Stimulated activated CD8-positive, alpha-beta memory T cell treated with anti-CD3 and anti-CD28 coated beads, Interleukin-4, amount 100 ng/mL, for 48 hours (primary cell): ENCODE data around the gene OR5B2.
"Not testable (repeated sequence)": the region's sequence is repeated elsewhere in the genome, so short reads cannot be mapped to it uniquely, and the experiment has no call there.

Experiments
- DNase-seq: peaks from one replicate; pipeline ENCODE4 v3.0.0-alpha.2; 2020

The OR5B2 gene

GRCh38 chr11:58428021-58428420 is at the start of gene OR5B2:
OR5B2 (minus strand) TSS chr11:58428121; CDS start chr11:58423261, 4,860 bp downstream.
- no peak for DNase-seq

- DNase-seq, result no peak
These were observed 44.0 kb upstream of the OR5B2 start for GRCh38 chr11:58471892-58472291.

GRCh38 chr11:58466293-58466692 is 38.4 kb upstream of the OR5B2 start:
- DNase-seq, result no peak

DNA sequence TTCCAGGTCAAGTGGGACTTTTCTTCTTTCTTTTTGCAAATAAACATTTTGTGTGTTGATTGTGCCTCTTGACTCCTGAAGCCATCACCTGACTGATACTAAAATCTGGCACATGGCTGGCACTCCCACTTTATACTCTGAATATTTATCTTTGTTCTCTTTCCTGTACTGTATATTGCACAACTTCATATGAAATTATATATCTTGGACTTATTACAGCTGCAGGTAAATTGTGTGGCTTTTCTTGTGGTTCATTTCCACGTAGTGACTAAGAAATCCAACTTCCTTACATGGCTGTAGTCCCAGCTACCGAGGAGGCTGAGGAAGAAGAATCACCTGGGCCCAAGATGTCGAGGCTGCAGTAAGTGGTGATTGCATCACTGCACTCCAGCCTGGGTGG is 37.8 kb upstream of the OR5B2 start:
- no peak for DNase-seq

- DNase-seq, result no peak
These were observed 23.7 kb upstream of the OR5B2 start for GRCh38 chr11:58451585-58451984.

GRCh38 chr11:58446294-58446693 is 18.4 kb upstream of the OR5B2 start:
- DNase-seq, result no peak

GRCh38 chr11:58444300-58444699 is 16.4 kb upstream of the OR5B2 start:
- no peak for DNase-seq

DNA sequence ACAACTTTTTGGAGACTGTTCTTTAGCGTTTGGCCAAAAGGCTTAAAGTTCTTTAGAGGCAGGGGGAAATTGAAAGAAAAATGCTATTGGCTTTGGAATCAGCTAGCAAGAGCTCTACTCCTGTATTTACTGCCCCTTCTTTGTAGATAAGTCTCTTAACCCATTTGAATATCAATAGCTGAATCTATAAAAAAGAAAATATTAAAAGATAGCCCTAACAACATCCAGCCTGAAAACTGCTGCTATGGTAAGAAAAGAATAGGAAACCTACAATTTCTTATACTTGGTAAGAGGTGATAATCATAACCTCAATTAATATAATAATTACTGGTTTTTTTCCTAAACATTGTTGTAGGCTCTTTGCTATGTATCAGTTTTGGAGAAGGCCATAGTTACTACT is 14.2 kb upstream of the OR5B2 start, which contains the start of gene OR5B12:
TSS of gene OR5B12 (minus strand) at position 101 of the 400 bp plus-strand sequence. CDS start 2,085 bp downstream, outside the sequence.
- DNase-seq, result no peak

DNA sequence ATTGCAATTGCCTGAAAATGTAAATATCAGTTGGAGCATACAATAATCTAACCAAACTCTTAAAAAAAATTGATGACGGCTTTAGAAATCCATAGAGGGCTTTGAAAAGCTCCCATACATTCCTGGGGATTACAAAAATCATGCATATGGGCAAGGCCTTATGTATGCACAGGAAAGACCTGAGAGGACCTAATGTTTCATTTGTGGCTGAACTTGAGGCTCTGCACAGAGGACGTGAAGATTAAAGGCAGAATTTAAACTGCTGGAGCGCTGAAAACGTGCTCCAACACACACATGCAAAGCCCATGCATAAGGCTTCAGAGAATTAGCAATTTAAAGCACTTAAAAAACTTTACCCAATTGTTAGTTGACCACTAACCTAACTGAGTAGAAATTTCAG is 10.6 kb upstream of the OR5B2 start:
- no peak for DNase-seq

DNA sequence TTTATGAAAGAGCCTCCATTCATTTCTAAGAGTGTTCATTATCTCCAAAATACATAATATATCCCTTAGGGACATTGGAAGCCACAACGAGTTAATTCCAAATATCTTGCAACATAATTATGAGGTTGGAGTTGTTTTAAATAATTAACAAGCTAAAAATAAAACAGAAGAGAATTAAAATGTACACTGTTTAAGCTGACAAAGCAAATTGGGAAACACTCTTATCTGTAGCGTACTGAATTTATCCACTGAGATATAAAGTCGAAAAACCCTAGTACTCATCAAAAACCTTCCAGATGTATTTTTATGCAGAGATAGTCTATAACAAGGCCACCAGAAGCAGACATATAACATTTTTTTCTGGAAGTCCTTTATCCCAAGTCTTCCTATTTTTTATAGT is 6.3 kb upstream of the OR5B2 start:
- DNase-seq, result no peak

- no peak for DNase-seq
These were observed 5.8 kb upstream of the OR5B2 start for GRCh38 chr11:58433638-58434203.

DNA sequence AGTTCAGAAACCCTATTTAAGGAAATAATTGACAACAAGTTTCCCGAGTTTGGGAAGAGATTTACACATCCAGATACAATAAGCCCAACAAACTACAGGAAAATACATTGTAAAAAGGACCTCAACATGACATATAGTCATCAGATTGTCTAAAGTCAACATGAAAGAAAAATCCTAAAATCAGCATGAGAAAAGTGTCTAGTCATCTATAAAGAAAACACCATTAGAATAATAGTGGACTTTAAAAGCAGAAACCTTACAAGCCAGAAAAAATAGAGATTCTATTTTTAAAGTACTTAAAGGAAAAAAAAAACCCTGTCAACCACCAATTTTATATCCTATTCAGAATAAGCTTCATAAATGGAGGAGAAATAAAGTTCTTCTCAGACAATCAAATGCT is 1.4 kb upstream of the OR5B2 start:
- no peak for DNase-seq

GRCh38 chr11:58406774-58407173 is 21.1 kb downstream of the OR5B2 start, which contains the start of gene OR5B3:
OR5B3 (minus strand) TSS chr11:58406874; CDS start chr11:58403409, 3,465 bp downstream.
- no peak for DNase-seq

DNA sequence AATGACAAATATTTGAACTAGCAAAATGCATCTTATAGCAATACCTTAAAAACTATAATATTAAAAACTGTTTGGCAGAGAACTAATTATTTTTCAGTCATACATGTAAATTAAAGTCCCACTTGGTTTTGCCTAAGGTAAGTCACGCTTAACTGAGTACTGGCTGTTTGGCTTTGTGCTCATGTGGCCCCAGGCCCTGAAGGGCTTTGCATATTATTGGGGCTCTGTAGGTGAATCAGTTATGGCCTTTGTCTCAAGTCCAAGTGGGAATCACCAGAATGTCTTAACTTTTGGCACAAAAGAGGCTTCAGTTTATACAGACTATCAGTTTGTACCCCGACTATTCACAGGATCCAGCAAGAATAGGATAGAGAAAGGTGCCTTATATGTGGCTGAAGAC is 28.3 kb downstream of the OR5B2 start:
- DNase-seq, result not testable (repeated sequence)

- no peak for DNase-seq
These were observed 32.3 kb downstream of the OR5B2 start for GRCh38 chr11:58395581-58395980.

GRCh38 chr11:58394195-58394594 is 33.7 kb downstream of the OR5B2 start:
- no peak for DNase-seq

DNA sequence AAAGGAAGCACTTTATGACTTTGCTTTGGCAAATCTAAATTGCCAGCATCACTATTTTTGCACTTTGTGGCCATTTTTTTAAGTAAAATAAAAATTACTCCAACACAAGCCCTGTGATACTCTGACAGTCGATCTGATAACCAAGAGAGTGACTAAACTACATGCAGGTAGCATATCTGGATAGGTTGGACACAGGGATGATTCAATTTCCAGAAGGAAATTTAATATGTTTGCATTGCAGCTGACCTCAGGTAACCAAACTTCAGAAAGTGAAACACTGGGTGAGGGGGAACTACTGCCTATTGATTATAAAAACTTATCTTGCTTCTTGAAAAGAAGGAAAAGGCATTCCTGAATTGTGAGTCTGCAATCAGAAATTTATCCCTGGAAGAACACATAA is 35.2 kb downstream of the OR5B2 start:
- DNase-seq, result no peak

DNA sequence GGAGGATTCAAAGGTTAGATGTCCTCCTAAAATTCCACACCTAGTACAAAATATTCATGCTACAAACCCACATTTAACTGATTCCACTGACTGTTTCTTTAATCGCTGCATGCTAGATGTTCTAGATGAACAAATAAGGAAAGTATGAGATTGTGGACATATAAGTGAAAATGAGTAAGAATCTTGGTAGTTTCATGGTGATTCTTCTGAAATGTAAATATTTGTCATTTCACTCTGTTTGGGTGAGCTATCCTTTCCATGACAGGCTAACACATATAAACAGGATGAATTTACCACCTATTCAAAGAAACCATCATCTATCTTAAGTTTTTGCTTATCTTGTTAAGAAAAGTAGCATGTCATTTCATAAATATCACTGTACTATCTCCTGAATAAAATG is 36.0 kb downstream of the OR5B2 start:
- DNase-seq, result no peak

DNA sequence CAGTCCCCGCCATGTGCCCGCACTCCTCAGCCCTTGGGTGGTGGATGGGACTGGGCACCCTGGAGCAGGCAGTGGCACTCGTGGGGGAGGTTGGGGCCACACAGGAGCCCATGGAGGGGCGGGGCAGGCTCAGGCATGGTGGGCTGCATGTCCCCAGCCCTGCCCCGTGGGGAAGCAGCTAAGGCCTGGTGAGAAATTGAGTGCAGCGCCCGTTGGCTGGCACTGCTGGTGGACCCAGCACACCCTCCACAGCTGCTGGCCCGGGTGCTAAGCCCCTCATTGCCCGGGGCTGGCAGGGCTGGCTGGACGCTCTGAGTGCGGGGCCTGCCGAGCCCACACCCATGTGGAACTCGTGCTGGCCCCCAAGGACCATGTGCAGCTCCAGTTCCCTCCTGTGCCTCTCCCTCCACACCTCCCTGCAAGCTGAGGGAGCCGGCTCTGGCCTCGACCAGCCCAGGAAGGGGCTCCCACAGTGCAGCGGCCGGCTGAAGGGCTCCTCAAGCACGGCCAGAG is 37.3 kb downstream of the OR5B2 start:
- DNase-seq, result no peak
